Small intestine (tissue), 7 donors: Measurements from ENCODE around the gene EWSR1. TPM values are rescaled to one million over a fixed set of nuclear protein-coding genes. Genes with fewer than 3 reads are reported as not detected.

Source experiments
- DNase-seq, 2 donors: peaks; one replicate each; pipeline versions ENCODE4 v3.0.0 to v3.0.0-alpha.2; 2013
- FAIRE-seq: peaks from 2 replicates; lab custom pipeline; 2012; peaks lifted over from hg19 to GRCh38; lab: Jason Lieb, UNC
- H3K27ac ChIP-seq, 3 donors: one replicate each; pipeline ENCODE4 v1.5.1; 2013; ENCODE audit warnings: low read length in 2 of 3, mild to moderate bottlenecking in 2 of 3, control low read depth in 1 of 3, inconsistent platforms in 1 of 3, low read depth in 1 of 3, moderate library complexity in 1 of 3
- H3K27me3 ChIP-seq, 3 donors: one replicate each; pipeline ENCODE4 v1.6.1; 2013; ENCODE audit warnings: low read length in 3 of 3, inconsistent platforms in 1 of 3; ENCODE audit not compliant: control insufficient read depth in 3 of 3, insufficient read depth in 3 of 3
- H3K36me3 ChIP-seq, 3 donors: one replicate each; pipeline ENCODE4 v1.6.1; 2013; ENCODE audit warnings: low read length in 3 of 3, inconsistent platforms in 1 of 3, low read depth in 1 of 3, mild to moderate bottlenecking in 1 of 3, moderate library complexity in 1 of 3; ENCODE audit not compliant: control insufficient read depth in 3 of 3, insufficient read depth in 2 of 3
- H3K4me1 ChIP-seq, 3 donors: one replicate each; pipeline ENCODE4 v1.6.1; 2013; ENCODE audit warnings: low read length in 2 of 3, inconsistent platforms in 1 of 3, low read depth in 1 of 3, mild to moderate bottlenecking in 1 of 3, moderate library complexity in 1 of 3; ENCODE audit not compliant: control insufficient read depth in 3 of 3, insufficient read depth in 2 of 3
- H3K4me3 ChIP-seq, 3 donors: one replicate each; pipeline ENCODE4 v1.5.1; 2013; ENCODE audit warnings: low read length in 3 of 3, control low read depth in 1 of 3, inconsistent platforms in 1 of 3, low read depth in 1 of 3, mild to moderate bottlenecking in 1 of 3, moderate library complexity in 1 of 3
- H3K9me3 ChIP-seq, 2 donors: one replicate each; pipeline ENCODE4 v1.6.1; 2013; ENCODE audit warnings: low read depth in 1 of 2, low read length in 1 of 2; ENCODE audit not compliant: control insufficient read depth in 2 of 2, insufficient read depth in 1 of 2
- WGBS, 3 donors: extraction: QIAGEN DNeasy Blood & Tissue Kit; methylation state at CpG; one replicate each; pipeline ENCODE4 v1.1.7; 2013; 5-methylcytosine and 5-hydroxymethylcytosine counted together
- polyA plus RNA-seq, 4 donors: library from polyadenylated mRNA; stranded (reverse) in 3 of 4; unstranded in 1 of 4; fragments of 200-250 nt in 3 of 4; fragments of 120-200 nt in 1 of 4; gene quantifications; one replicate each; pipeline versions ENCODE4 v1.2.1 to v1.2.3, GENCODE V29; 2013
- donor health status: healthy with polysubstance abuse.
- donor health status: control.
- donor health status: control.
- donor health status: Bipolar disorder and iron deficiency.
- donor health status: healthy.

Gene EWSR1
- polyA plus RNA-seq, 4 donors: 145 to 245 (median 186) TPM

- peaks cover 0 to 10% (median 0%) of the 10 kb centered on the region in 3 donors for H3K4me1 ChIP-seq
- peaks cover 41 to 85% (median 44%) of the 10 kb centered on the region in 3 donors for H3K36me3 ChIP-seq
- FAIRE-seq: no peak
- 78 to 93% (median 86%) methylated on average over 4 of the region's 4 CpGs for WGBS, 3 donors
- DNase-seq: no peak
- H3K27me3 ChIP-seq: no peaks in the 10 kb centered on the region
- H3K27ac ChIP-seq: no peak overlapping the region
- no peaks in the 10 kb centered on the region for H3K9me3 ChIP-seq
- no peak overlapping the region for H3K4me3 ChIP-seq
Observed at GRCh38 chr22:29346659-29347058, 78.6 kb downstream of the EWSR1 start.

GRCh38 chr22:29348041-29348440 lies 80.0 kb downstream of the EWSR1 start:
- H3K9me3 ChIP-seq: no peaks in the 10 kb centered on the region
- H3K4me3 ChIP-seq: no peak overlapping the region
- H3K4me1 ChIP-seq: peaks cover 0 to 10% (median 0%) of the 10 kb centered on the region in 3 donors
- no peak for FAIRE-seq
- H3K27ac ChIP-seq: no peak overlapping the region
- no peak for DNase-seq
- H3K27me3 ChIP-seq: no peaks in the 10 kb centered on the region
- peaks cover 32 to 83% (median 41%) of the 10 kb centered on the region in 3 donors for H3K36me3 ChIP-seq
- WGBS, 3 donors: 79 to 91% (median 82%) methylated on average over 2 of the region's 2 CpGs

GRCh38 chr22:29348956-29349355 lies 80.9 kb downstream of the EWSR1 start:
- no peaks in the 10 kb centered on the region for H3K27me3 ChIP-seq
- H3K4me3 ChIP-seq: no peak overlapping the region
- DNase-seq (no peak), FAIRE-seq (no peak)
- WGBS, 3 donors: 88 to 93% (median 93%) methylated on average over 18 of the region's 18 CpGs
- no peak overlapping the region for H3K27ac ChIP-seq
- peaks cover 36 to 83% (median 46%) of the 10 kb centered on the region in 3 donors for H3K36me3 ChIP-seq
- H3K9me3 ChIP-seq: no peaks in the 10 kb centered on the region
- H3K4me1 ChIP-seq: peaks cover 0 to 10% (median 0%) of the 10 kb centered on the region in 3 donors

Other genes with a start within 250 kb of the EWSR1 start
- 1 to 10 TPM in 1 of 4 donors, not detected in 3; 1.4 TPM for gene C22orf31, start 206.4 kb upstream of the EWSR1 start, polyA plus RNA-seq
- gene KREMEN1, start 195.2 kb upstream of the EWSR1 start, polyA plus RNA-seq: 10 to 100 TPM in 2 of 4 donors, 1 to 10 TPM in 2; 1.1 to 24.6 (median 7.0) TPM
- gene EMID1, start 62.4 kb upstream of the EWSR1 start, polyA plus RNA-seq: 100 to 1,000 TPM in 1 of 4 donors, 1 to 10 TPM in 2, not detected in 1; 2.7 to 131 (median 4.7) TPM
- gene RHBDD3, start 287 bp upstream of the EWSR1 start, polyA plus RNA-seq: 10 to 100 TPM; 13.6 to 43.1 (median 18.3) TPM
- gene GAS2L1, start 38.4 kb downstream of the EWSR1 start, polyA plus RNA-seq: 10 to 100 TPM in 3 of 4 donors, 1 to 10 TPM in 1; 3.9 to 49.0 (median 29.0) TPM
- gene RASL10A, start 47.4 kb downstream of the EWSR1 start, polyA plus RNA-seq: 1 to 10 TPM in 3 of 4 donors, under 1 TPM in 1; 0.74 to 4.1 (median 3.8) TPM
- 10 to 100 TPM; 51.6 to 61.6 (median 57.6) TPM for gene AP1B1, start 120.3 kb downstream of the EWSR1 start, polyA plus RNA-seq
- gene RFPL1, start 170.3 kb downstream of the EWSR1 start, polyA plus RNA-seq: under 1 TPM in 2 of 4 donors, not detected in 2; 0.04 to 0.43 TPM
- 1 to 10 TPM in 2 of 4 donors, not detected in 2; 1.9 to 4.7 TPM for gene NEFH, start 211.9 kb downstream of the EWSR1 start, polyA plus RNA-seq